ENCODE results near the gene PSMC3IP.

The PSMC3IP gene

GRCh38 chr17:42571435-42572225 is 5.9 kb downstream of the PSMC3IP start:
- no peaks in the 10 kb centered on the region for H3K9me3 Mint-ChIP-seq
- H3K4me1 Mint-ChIP-seq (ENCODE audit: low read depth) = peaks cover 28% of the 10 kb centered on the region
- H3K27ac Mint-ChIP-seq = no peak overlapping the region
- H3K27me3 Mint-ChIP-seq (ENCODE audit: low read depth) = no peaks in the 10 kb centered on the region
- H3K36me3 Mint-ChIP-seq (ENCODE audit: low read depth) = peaks cover 57% of the 10 kb centered on the region
- H3K4me3 Mint-ChIP-seq = no peak overlapping the region

DNA sequence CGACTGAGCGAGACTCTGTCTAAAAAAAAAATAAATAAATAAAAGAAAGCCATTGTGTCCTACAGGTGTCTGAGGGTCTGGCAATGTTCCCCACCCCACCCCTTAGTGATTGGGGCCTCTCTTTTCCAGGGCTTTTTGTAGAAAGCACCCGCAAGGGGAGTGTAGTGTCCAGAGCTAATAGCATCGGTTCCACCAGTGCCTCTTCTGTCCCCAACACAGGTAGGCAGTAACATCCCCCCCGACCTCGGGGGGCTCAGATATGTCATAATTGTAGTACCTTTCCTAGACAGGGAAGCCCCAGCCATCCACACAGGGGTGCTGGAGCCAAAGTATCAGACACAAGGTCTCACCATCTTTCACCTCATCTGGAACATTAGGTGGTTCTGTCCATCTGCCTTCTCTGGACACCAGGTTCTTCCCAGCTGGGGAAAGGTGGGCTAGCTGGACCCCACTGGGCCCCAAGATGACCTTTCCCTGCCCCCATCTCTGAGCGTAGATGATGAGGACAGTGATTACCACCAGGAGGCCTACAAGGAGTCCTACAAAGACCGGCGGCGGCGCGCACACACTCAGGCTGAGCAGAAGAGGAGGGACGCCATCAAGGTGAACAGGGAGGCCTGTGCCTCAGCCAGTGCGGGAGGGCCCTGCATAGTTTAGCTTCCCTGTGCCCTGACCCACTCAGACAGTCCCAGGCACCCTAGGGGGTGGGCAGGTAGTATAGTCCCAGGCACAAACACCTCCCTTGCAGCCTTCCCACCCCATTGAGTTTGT is 9.0 kb downstream of the PSMC3IP start:
- Mint-ChIP-seq H3K9me3 (no peaks in the 10 kb centered on the region), H3K4me3 (no peak overlapping the region), H3K36me3 (ENCODE audit: low read depth) (peaks cover 43% of the 10 kb centered on the region), H3K27ac (peak overlapping the region; percentile 45), H3K4me1 (ENCODE audit: low read depth) (peaks cover 29% of the 10 kb centered on the region), H3K27me3 (ENCODE audit: low read depth) (no peaks in the 10 kb centered on the region)

GRCh38 chr17:42566883-42567573 is 10.5 kb downstream of the PSMC3IP start, which contains the start of gene MLX:
Gene MLX, plus strand, starts transcription at chr17:42567100. Its CDS starts 25 bp downstream, at chr17:42567125.
- Mint-ChIP-seq H3K27ac (peak within 1 kb of the TSS; percentile 94), H3K4me3 (peak within 1 kb of the TSS; percentile 96), H3K36me3 (ENCODE audit: low read depth) (peaks cover 37% of the 10 kb centered on the region), H3K9me3 (no peaks in the 10 kb centered on the region), H3K27me3 (ENCODE audit: low read depth) (no peaks in the 10 kb centered on the region), H3K4me1 (ENCODE audit: low read depth) (peaks cover 29% of the 10 kb centered on the region)

GRCh38 chr17:42566215-42566882 is 11.2 kb downstream of the PSMC3IP start:
- H3K9me3 Mint-ChIP-seq = no peaks in the 10 kb centered on the region
- H3K4me1 Mint-ChIP-seq (ENCODE audit: low read depth) = peaks cover 35% of the 10 kb centered on the region
- H3K27me3 Mint-ChIP-seq (ENCODE audit: low read depth) = no peaks in the 10 kb centered on the region
- H3K36me3 Mint-ChIP-seq (ENCODE audit: low read depth) = peaks cover 39% of the 10 kb centered on the region
- H3K27ac Mint-ChIP-seq = peak overlapping the region; percentile 94
- H3K4me3 Mint-ChIP-seq = peak overlapping the region; percentile 96

- H3K27me3 Mint-ChIP-seq (ENCODE audit: low read depth) = no peaks in the 10 kb centered on the region
- H3K36me3 Mint-ChIP-seq (ENCODE audit: low read depth) = peaks cover 35% of the 10 kb centered on the region
- H3K4me3 Mint-ChIP-seq = no peak overlapping the region
- H3K9me3 Mint-ChIP-seq = no peaks in the 10 kb centered on the region
- H3K4me1 Mint-ChIP-seq (ENCODE audit: low read depth) = peaks cover 36% of the 10 kb centered on the region
- no peak overlapping the region for H3K27ac Mint-ChIP-seq
These were observed 11.9 kb downstream of the PSMC3IP start for GRCh38 chr17:42565523-42566214.

- peaks cover 36% of the 10 kb centered on the region for H3K4me1 Mint-ChIP-seq (ENCODE audit: low read depth)
- H3K27ac Mint-ChIP-seq = no peak overlapping the region
- peaks cover 32% of the 10 kb centered on the region for H3K36me3 Mint-ChIP-seq (ENCODE audit: low read depth)
- H3K9me3 Mint-ChIP-seq = no peaks in the 10 kb centered on the region
- no peaks in the 10 kb centered on the region for H3K27me3 Mint-ChIP-seq (ENCODE audit: low read depth)
- no peak overlapping the region for H3K4me3 Mint-ChIP-seq
These were observed 12.6 kb downstream of the PSMC3IP start for GRCh38 chr17:42564815-42565522.

- Mint-ChIP-seq H3K27me3 (ENCODE audit: low read depth) (no peaks in the 10 kb centered on the region), H3K4me3 (peak overlapping the region; percentile 93), H3K9me3 (no peaks in the 10 kb centered on the region), H3K27ac (peak overlapping the region; percentile 59), H3K36me3 (ENCODE audit: low read depth) (peaks cover 22% of the 10 kb centered on the region), H3K4me1 (ENCODE audit: low read depth) (peaks cover 35% of the 10 kb centered on the region)
These were observed 13.6 kb downstream of the PSMC3IP start for GRCh38 chr17:42563950-42564349.

GRCh38 chr17:42563543-42563942 is 14.0 kb downstream of the PSMC3IP start:
- H3K27me3 Mint-ChIP-seq (ENCODE audit: low read depth) = no peaks in the 10 kb centered on the region
- H3K4me1 Mint-ChIP-seq (ENCODE audit: low read depth) = peaks cover 32% of the 10 kb centered on the region
- H3K9me3 Mint-ChIP-seq = no peaks in the 10 kb centered on the region
- peak overlapping the region; percentile 93 for H3K4me3 Mint-ChIP-seq
- peak overlapping the region; percentile 59 for H3K27ac Mint-ChIP-seq
- H3K36me3 Mint-ChIP-seq (ENCODE audit: low read depth) = peaks cover 18% of the 10 kb centered on the region

DNA sequence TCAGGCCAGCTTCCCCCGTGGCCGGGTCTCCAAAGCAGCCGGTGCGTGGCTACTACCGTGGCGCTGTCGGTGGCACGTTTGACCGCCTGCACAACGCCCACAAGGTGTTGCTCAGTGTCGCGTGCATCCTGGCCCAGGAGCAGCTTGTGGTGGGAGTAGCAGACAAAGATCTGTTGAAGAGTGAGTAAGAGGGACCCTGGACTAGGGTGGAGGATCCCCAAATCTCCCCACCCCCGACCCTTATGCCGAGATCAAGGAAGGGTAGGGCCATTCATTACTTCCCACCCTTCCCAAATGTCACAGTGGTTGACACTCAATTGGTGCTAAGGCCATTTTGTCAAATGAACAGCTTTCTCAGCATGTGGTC is 14.4 kb downstream of the PSMC3IP start:
- peak overlapping the region; percentile 20 for H3K27ac Mint-ChIP-seq
- H3K27me3 Mint-ChIP-seq (ENCODE audit: low read depth) = no peaks in the 10 kb centered on the region
- H3K4me3 Mint-ChIP-seq = peak overlapping the region; percentile 93
- peaks cover 32% of the 10 kb centered on the region for H3K4me1 Mint-ChIP-seq (ENCODE audit: low read depth)
- H3K9me3 Mint-ChIP-seq = no peaks in the 10 kb centered on the region
- H3K36me3 Mint-ChIP-seq (ENCODE audit: low read depth) = peaks cover 17% of the 10 kb centered on the region

DNA sequence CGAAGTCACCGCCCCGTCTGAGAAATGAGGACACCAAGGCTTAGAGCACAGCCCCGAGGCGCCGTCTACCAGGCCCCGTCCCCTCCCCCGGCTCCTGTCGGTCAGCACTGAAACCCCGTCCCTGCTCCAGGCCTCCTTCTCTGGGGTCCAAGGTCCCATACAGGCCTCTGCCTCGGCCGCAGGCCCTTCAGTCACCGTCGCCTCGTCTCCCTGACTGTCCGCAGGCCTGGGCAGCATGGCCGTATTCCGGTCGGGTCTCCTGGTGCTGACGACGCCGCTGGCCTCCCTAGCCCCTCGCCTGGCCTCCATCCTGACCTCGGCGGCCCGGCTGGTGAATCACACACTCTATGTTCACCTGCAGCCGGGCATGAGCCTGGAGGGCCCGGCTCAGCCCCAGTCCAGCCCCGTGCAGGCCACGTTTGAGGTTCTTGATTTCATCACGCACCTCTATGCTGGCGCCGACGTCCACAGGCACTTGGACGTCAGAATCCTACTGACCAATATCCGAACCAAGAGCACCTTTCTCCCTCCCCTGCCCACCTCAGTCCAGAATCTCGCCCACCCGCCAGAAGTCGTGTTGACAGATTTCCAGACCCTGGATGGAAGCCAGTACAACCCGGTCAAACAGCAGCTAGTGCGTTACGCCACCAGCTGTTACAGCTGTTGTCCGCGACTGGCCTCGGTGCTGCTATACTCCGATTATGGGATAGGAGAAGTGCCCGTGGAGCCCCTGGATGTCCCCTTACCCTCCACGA is 15.0 kb downstream of the PSMC3IP start:
- peaks cover 28% of the 10 kb centered on the region for H3K4me1 Mint-ChIP-seq (ENCODE audit: low read depth)
- H3K4me3 Mint-ChIP-seq = peak overlapping the region; percentile 93
- H3K9me3 Mint-ChIP-seq = no peaks in the 10 kb centered on the region
- no peaks in the 10 kb centered on the region for H3K27me3 Mint-ChIP-seq (ENCODE audit: low read depth)
- H3K36me3 Mint-ChIP-seq (ENCODE audit: low read depth) = peaks cover 14% of the 10 kb centered on the region
- H3K27ac Mint-ChIP-seq = peak overlapping the region; percentile 97

GRCh38 chr17:42561897-42562387 is 15.6 kb downstream of the PSMC3IP start, which contains the start of gene COASY:
Gene COASY, plus strand, starts transcription at chr17:42562148. Its CDS starts 475 bp downstream, at chr17:42562623.
- Mint-ChIP-seq H3K36me3 (ENCODE audit: low read depth) (peaks cover 12% of the 10 kb centered on the region), H3K4me1 (ENCODE audit: low read depth) (peaks cover 30% of the 10 kb centered on the region), H3K27ac (peak within 1 kb of the TSS; percentile 97), H3K9me3 (no peaks in the 10 kb centered on the region), H3K27me3 (ENCODE audit: low read depth) (no peaks in the 10 kb centered on the region), H3K4me3 (peak within 1 kb of the TSS; percentile 93)

GRCh38 chr17:42560246-42560645 is 17.3 kb downstream of the PSMC3IP start:
- Mint-ChIP-seq H3K36me3 (ENCODE audit: low read depth) (peaks cover 10% of the 10 kb centered on the region), H3K9me3 (no peaks in the 10 kb centered on the region), H3K4me1 (ENCODE audit: low read depth) (peaks cover 30% of the 10 kb centered on the region), H3K27me3 (ENCODE audit: low read depth) (no peaks in the 10 kb centered on the region), H3K27ac (peak overlapping the region; percentile 62), H3K4me3 (no peak overlapping the region)

Data from T-helper 1 cell treated with Interleukin-12 subunit alpha and Interleukin-12 subunit beta and Interleukin-4 antibody, amounts not matched to agents 30 μg/mL and 1 μg/mL, for 36 hours (primary cell).